ENCODE data around the gene CDC45.

- TF ChIP-seq CTCF (IDR thresholded peaks at IDR 0.05) (no peak), POLR2A (IDR thresholded peaks at IDR 0.05) (no peak), EP300 (IDR thresholded peaks at IDR 0.05) (no peak)
Observed at GRCh38 chr22:19503367-19503766, 23.6 kb downstream of the CDC45 start.

Measured in ovary (tissue), 3 donors.